IgD-negative memory B cell (primary cell): ENCODE data around the gene ATG10. TPM values are rescaled to one million over a fixed set of nuclear protein-coding genes. Genes with fewer than 3 reads are reported as not detected.

ENCODE experiments used
- H3K27ac Mint-ChIP-seq, 3 donors: one replicate each; pipeline ENCODE4 v1.8.0; 2020 to 2022; ENCODE audit warnings: mild to moderate bottlenecking in 3 of 3, mixed read lengths in 3 of 3, moderate library complexity in 1 of 3
- H3K27me3 Mint-ChIP-seq: one replicate; pipeline ENCODE4 v1.8.0; 2021; ENCODE audit warnings: mixed read lengths
- H3K36me3 Mint-ChIP-seq: one replicate; pipeline ENCODE4 v1.8.0; 2020; ENCODE audit warnings: mild to moderate bottlenecking, mixed read lengths
- H3K4me1 Mint-ChIP-seq, 3 donors: one replicate each; pipeline ENCODE4 v1.8.0; 2020 to 2022; ENCODE audit warnings: mixed read lengths in 3 of 3, mild to moderate bottlenecking in 1 of 3
- H3K4me3 Mint-ChIP-seq, 4 donors: one replicate each; pipeline ENCODE4 v1.8.0; 2020 to 2022; ENCODE audit warnings: mild to moderate bottlenecking in 4 of 4, mixed read lengths in 4 of 4, moderate library complexity in 3 of 4
- H3K9me3 Mint-ChIP-seq, 3 donors: one replicate each; pipeline ENCODE4 v1.8.0; 2020 to 2021; ENCODE audit warnings: mixed read lengths in 3 of 3, mild to moderate bottlenecking in 1 of 3
- polyA plus RNA-seq: library from polyadenylated mRNA; unstranded; fragments of 300-500 nt; fragmentation: Illumina TruSeq; gene quantifications from one replicate; pipeline ENCODE4 v1.2.3, GENCODE V29; 2021

The ATG10 gene
- polyA plus RNA-seq, 1 donor from 2014 or later, result 12.2 TPM

- no peaks in the 10 kb centered on the region for H3K9me3 Mint-ChIP-seq
- no peak overlapping the region for H3K27ac Mint-ChIP-seq
- peak overlapping the region in 1 of 4 donors; percentile 34 for H3K4me3 Mint-ChIP-seq
- H3K27me3 Mint-ChIP-seq, result no peaks in the 10 kb centered on the region
- peaks cover 1% of the 10 kb centered on the region for H3K36me3 Mint-ChIP-seq
- H3K4me1 Mint-ChIP-seq, result peaks cover 2 to 19% (median 7%) of the 10 kb centered on the region in 3 donors
These were observed 313.4 kb downstream of the ATG10 start for GRCh38 chr5:82285206-82285605.

- Mint-ChIP-seq H3K4me3 (no peak overlapping the region), H3K27ac (no peak overlapping the region), H3K4me1 (peaks cover 2 to 5% (median 5%) of the 10 kb centered on the region in 3 donors), H3K27me3 (no peaks in the 10 kb centered on the region), H3K9me3 (no peaks in the 10 kb centered on the region), H3K36me3 (no peaks in the 10 kb centered on the region)
These were observed 315.8 kb downstream of the ATG10 start for GRCh38 chr5:82287625-82288024.

DNA sequence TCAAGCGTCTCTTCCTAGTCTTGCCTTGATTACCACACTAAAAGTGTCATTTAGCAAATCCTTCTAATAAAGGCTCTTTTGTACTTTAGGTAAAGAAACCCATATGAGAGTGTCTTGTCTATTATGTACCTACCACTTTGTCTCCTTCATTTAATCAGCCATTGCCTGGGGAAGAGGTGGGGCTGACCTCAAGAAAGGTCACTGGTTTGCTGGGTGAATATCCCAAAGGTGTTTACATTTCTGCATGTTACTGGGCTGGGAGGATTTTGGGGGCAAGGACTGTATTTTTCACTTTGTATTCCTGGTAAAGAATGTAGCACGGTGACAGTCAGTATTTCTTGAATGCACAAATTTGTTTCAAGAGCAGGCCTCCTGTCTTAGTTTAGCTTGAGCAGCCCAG lies 318.2 kb downstream of the ATG10 start:
- H3K36me3 Mint-ChIP-seq, result no peaks in the 10 kb centered on the region

GRCh38 chr5:82290908-82291307 lies 319.1 kb downstream of the ATG10 start:
- H3K36me3 Mint-ChIP-seq, result no peaks in the 10 kb centered on the region
- no peaks in the 10 kb centered on the region for H3K4me1 Mint-ChIP-seq
- H3K9me3 Mint-ChIP-seq, result no peaks in the 10 kb centered on the region
- no peak overlapping the region for H3K4me3 Mint-ChIP-seq
- no peak overlapping the region for H3K27ac Mint-ChIP-seq
- no peaks in the 10 kb centered on the region for H3K27me3 Mint-ChIP-seq

More for the DNA sequence above, 318.2 kb downstream of the ATG10 start:
- H3K9me3 Mint-ChIP-seq, result no peaks in the 10 kb centered on the region
- peak overlapping the region in 1 of 3 donors; percentile 57 for H3K27ac Mint-ChIP-seq
- no peaks in the 10 kb centered on the region for H3K4me1 Mint-ChIP-seq
- H3K27me3 Mint-ChIP-seq, result no peaks in the 10 kb centered on the region
- H3K4me3 Mint-ChIP-seq, result no peak overlapping the region

DNA sequence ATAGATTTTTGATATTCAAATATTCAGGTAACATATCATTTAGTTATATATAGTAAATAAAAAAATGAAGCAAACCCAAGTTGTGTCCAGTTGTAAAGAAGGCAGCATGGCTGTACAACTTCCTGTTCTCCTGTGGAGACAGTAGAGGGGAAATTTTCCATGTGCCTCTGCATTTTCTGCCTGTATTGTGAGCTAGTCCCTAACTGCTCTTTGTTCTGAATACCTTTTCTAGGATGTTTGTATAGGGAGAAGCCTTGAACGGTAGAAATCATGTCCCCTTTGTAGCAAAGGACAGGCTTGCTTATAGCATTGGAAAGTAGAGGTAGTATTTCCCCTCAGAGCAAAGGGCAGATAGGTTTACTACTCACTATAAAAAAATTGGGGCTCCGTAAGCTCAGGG lies 319.6 kb downstream of the ATG10 start:
- H3K4me3 Mint-ChIP-seq, result no peak overlapping the region
- H3K36me3 Mint-ChIP-seq, result no peaks in the 10 kb centered on the region
- H3K4me1 Mint-ChIP-seq, result no peaks in the 10 kb centered on the region
- H3K27me3 Mint-ChIP-seq, result no peaks in the 10 kb centered on the region
- no peak overlapping the region for H3K27ac Mint-ChIP-seq
- H3K9me3 Mint-ChIP-seq, result no peaks in the 10 kb centered on the region

DNA sequence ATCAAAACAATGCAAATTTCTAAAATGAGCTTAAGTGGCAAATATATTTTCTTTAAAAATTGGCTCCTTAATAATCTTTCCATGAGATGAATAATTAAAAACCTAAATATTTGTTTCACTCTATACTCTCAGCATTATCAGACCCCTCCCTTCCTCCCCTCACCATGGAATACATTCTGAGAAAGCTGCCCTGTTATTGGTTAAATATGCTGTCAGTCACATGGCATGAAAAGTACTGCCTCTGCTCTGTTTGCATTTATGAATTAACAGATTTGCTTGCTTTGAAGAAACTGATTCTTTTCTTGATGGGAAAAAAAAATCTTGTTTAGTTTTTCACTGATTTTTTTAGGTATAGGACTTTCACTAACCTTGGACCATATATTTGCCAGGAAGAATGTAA lies 323.3 kb downstream of the ATG10 start:
- peaks cover 0 to 4% (median 0%) of the 10 kb centered on the region in 3 donors for H3K9me3 Mint-ChIP-seq
- no peak overlapping the region for H3K27ac Mint-ChIP-seq
- no peak overlapping the region for H3K4me3 Mint-ChIP-seq
- H3K4me1 Mint-ChIP-seq, result no peaks in the 10 kb centered on the region
- H3K36me3 Mint-ChIP-seq, result peaks cover 3% of the 10 kb centered on the region
- no peaks in the 10 kb centered on the region for H3K27me3 Mint-ChIP-seq

- no peak overlapping the region for H3K4me3 Mint-ChIP-seq
- H3K36me3 Mint-ChIP-seq, result peaks cover 3% of the 10 kb centered on the region
- no peaks in the 10 kb centered on the region for H3K27me3 Mint-ChIP-seq
- H3K4me1 Mint-ChIP-seq, result no peaks in the 10 kb centered on the region
- peaks cover 0 to 4% (median 0%) of the 10 kb centered on the region in 3 donors for H3K9me3 Mint-ChIP-seq
- no peak overlapping the region for H3K27ac Mint-ChIP-seq
These were observed 324.2 kb downstream of the ATG10 start for GRCh38 chr5:82295959-82296531.

GRCh38 chr5:82296929-82297328 lies 325.1 kb downstream of the ATG10 start:
- no peak overlapping the region for H3K27ac Mint-ChIP-seq
- H3K4me1 Mint-ChIP-seq, result no peaks in the 10 kb centered on the region
- H3K4me3 Mint-ChIP-seq, result no peak overlapping the region
- H3K9me3 Mint-ChIP-seq, result peaks cover 0 to 4% (median 0%) of the 10 kb centered on the region in 3 donors
- H3K36me3 Mint-ChIP-seq, result peaks cover 3% of the 10 kb centered on the region
- H3K27me3 Mint-ChIP-seq, result no peaks in the 10 kb centered on the region

DNA sequence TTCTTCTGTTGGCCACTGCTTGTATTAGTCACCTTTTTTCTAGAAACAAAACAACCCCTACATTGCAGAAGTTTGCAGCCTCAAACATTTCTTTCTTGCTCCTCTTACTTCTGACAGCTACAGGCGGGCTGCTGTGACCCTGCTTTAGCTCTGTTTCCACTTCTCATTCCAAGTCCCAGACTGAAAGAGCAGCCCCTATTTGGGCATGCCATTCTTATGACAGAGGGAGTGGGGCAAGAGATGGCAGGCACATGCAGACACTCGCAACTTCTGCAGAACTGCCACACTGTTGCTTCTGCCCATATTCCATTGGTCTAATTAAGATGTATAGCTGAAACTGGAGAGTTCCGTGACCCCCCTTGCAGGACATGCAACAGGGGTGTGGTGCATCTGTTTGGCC lies 325.9 kb downstream of the ATG10 start:
- peaks cover 0 to 4% (median 0%) of the 10 kb centered on the region in 3 donors for H3K9me3 Mint-ChIP-seq
- H3K27ac Mint-ChIP-seq, result no peak overlapping the region
- no peaks in the 10 kb centered on the region for H3K4me1 Mint-ChIP-seq
- no peaks in the 10 kb centered on the region for H3K27me3 Mint-ChIP-seq
- no peak overlapping the region for H3K4me3 Mint-ChIP-seq
- peaks cover 3% of the 10 kb centered on the region for H3K36me3 Mint-ChIP-seq

GRCh38 chr5:82298668-82299067 lies 326.8 kb downstream of the ATG10 start:
- Mint-ChIP-seq H3K9me3 (peaks cover 0 to 4% (median 0%) of the 10 kb centered on the region in 3 donors), H3K36me3 (peaks cover 3% of the 10 kb centered on the region), H3K4me3 (no peak overlapping the region), H3K27ac (no peak overlapping the region), H3K4me1 (no peaks in the 10 kb centered on the region), H3K27me3 (no peaks in the 10 kb centered on the region)

DNA sequence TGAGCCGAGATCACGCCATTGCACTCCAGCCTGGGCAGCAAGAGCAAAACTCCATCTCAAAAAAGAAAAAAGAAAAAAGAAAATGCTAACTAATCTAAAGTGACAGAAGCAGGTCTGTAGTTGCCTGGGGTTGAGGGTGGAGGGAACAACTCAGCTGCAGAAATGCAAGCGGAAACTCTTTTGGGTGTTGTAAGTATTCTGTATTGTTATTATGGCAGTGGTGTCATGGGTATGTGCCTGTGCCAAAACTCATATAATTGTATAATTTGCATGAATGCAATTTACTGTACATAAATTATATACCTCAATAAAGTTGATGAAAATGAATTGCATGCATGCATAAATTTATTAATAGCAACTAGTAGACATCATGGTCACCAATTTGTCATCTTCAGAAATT lies 329.4 kb downstream of the ATG10 start:
- peaks cover 3% of the 10 kb centered on the region for H3K36me3 Mint-ChIP-seq
- H3K4me1 Mint-ChIP-seq, result no peaks in the 10 kb centered on the region
- no peak overlapping the region for H3K4me3 Mint-ChIP-seq
- H3K27me3 Mint-ChIP-seq, result no peaks in the 10 kb centered on the region
- no peak overlapping the region for H3K27ac Mint-ChIP-seq
- peaks cover 0 to 4% (median 0%) of the 10 kb centered on the region in 3 donors for H3K9me3 Mint-ChIP-seq

Other genes starting within 250 kb of the ATG10 start
- gene SSBP2, start 220.9 kb upstream of the ATG10 start, polyA plus RNA-seq, result 35.8 TPM